ENCODE results near the gene BRWD1.

Gene BRWD1

DNA sequence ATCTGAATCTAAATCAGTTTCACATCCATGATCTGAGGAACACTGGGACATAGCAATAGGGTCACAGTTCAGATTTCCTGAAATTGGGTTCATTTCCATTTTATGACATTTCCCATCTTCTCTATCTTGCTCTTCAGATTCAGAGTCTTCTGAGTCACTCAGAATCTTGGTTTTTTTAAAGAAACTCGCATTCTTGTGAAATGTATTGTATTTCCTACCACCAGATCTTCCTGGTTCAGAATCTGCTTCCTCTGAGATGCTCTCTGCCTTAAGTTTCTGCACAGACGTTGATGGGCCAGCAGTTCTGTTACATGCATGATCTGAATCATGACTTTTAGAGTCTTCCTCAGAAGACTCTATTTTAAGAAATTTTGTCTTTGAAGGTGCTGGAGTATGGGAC lies 114.6 kb downstream of the BRWD1 start:
- TF ChIP-seq, protein P1, sequence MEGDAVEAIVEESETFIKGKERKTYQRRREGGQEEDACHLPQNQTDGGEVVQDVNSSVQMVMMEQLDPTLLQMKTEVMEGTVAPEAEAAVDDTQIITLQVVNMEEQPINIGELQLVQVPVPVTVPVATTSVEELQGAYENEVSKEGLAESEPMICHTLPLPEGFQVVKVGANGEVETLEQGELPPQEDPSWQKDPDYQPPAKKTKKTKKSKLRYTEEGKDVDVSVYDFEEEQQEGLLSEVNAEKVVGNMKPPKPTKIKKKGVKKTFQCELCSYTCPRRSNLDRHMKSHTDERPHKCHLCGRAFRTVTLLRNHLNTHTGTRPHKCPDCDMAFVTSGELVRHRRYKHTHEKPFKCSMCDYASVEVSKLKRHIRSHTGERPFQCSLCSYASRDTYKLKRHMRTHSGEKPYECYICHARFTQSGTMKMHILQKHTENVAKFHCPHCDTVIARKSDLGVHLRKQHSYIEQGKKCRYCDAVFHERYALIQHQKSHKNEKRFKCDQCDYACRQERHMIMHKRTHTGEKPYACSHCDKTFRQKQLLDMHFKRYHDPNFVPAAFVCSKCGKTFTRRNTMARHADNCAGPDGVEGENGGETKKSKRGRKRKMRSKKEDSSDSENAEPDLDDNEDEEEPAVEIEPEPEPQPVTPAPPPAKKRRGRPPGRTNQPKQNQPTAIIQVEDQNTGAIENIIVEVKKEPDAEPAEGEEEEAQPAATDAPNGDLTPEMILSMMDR (IDR thresholded peaks at IDR 0.05; ENCODE audit: low read length) = no peak
- TF ChIP-seq EZH2 (IDR thresholded peaks at IDR 0.05; ENCODE audit: borderline replicate concordance, low read length) = no peak
- no peaks in the 10 kb centered on the region for H3K79me2 ChIP-seq (ENCODE audit: insufficient read depth, low read length)

DNA sequence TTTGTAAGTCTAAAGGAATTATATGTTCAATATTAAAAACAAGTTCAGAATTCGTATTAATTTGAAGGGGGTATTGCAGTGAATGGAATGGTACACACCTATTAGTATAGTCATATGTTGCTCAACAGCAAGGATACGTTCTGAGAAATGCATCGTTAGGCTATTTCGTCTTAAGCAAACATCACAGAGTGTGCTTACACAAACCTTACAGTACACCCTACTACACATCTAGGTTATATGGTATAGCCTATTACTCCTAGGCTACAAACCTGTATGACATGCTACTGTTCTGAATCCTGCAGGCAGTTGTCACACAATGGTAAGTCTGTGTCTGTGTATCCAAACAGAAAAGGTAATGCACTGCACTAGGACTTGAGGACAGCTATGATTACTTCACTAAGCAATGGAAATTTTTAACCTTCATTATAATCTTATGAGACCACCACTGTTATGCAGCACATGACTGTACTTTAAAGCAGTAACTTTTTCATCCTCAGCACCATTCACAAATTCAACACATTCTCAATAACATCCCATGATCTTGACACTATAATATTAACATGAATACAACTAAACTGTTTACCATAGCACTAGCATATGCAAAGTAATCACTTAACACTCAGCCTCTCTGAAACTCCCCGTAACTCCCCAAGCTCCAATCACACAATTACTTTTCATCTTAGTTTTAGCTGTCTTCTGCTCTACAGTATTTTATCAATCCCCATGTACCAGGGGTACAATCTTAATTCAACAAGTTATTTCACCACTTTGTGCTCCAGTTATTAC lies 115.8 kb downstream of the BRWD1 start:
- H3K4me1 ChIP-seq (ENCODE audit: insufficient read depth, low read length, severe bottlenecking) = no peaks in the 10 kb centered on the region
- no peak overlapping the region for H3K4me2 ChIP-seq (ENCODE audit: low read length)
- no peak overlapping the region for H3K9ac ChIP-seq (ENCODE audit: low read length)
- no peaks in the 10 kb centered on the region for H3K9me3 ChIP-seq (ENCODE audit: low read length)
- no peak overlapping the region for H3K4me3 ChIP-seq (ENCODE audit: low read depth, low read length, poor library complexity, severe bottlenecking)
- H3K79me2 ChIP-seq (ENCODE audit: insufficient read depth, low read length) = no peaks in the 10 kb centered on the region
- no peaks in the 10 kb centered on the region for H4K20me1 ChIP-seq (ENCODE audit: insufficient read depth, low read length)
- H3K36me3 ChIP-seq (ENCODE audit: insufficient read depth, low read length) = peaks cover 99% of the 10 kb centered on the region
- H2AFZ ChIP-seq (ENCODE audit: low read length) = no peak overlapping the region
- no peaks in the 10 kb centered on the region for H3K9me2 ChIP-seq (ENCODE audit: low read depth, low read length)
- H3F3A ChIP-seq (ENCODE audit: insufficient read depth, low read length) = no peaks in the 10 kb centered on the region
- no peak overlapping the region for H3K27ac ChIP-seq (ENCODE audit: low read depth, low read length, poor library complexity, severe bottlenecking)
- TF ChIP-seq EZH2 (IDR thresholded peaks at IDR 0.05; ENCODE audit: borderline replicate concordance, low read length) = no peak
- TF ChIP-seq, protein P1 (IDR thresholded peaks at IDR 0.05; ENCODE audit: low read length) = no peak
- H3K27me3 ChIP-seq (ENCODE audit: insufficient read depth, low read length) = no peaks in the 10 kb centered on the region

More for the DNA sequence above, 114.6 kb downstream of the BRWD1 start:
- Histone ChIP-seq H3K4me2 (ENCODE audit: low read length) (no peak overlapping the region), H3K4me3 (ENCODE audit: low read depth, low read length, poor library complexity, severe bottlenecking) (no peak overlapping the region), H3K27ac (ENCODE audit: low read depth, low read length, poor library complexity, severe bottlenecking) (no peak overlapping the region), H3K9ac (ENCODE audit: low read length) (no peak overlapping the region), H3K4me1 (ENCODE audit: insufficient read depth, low read length, severe bottlenecking) (no peaks in the 10 kb centered on the region), H4K20me1 (ENCODE audit: insufficient read depth, low read length) (no peaks in the 10 kb centered on the region), H3K9me2 (ENCODE audit: low read depth, low read length) (no peaks in the 10 kb centered on the region), H2AFZ (ENCODE audit: low read length) (no peak overlapping the region), H3F3A (ENCODE audit: insufficient read depth, low read length) (no peaks in the 10 kb centered on the region), H3K27me3 (ENCODE audit: insufficient read depth, low read length) (no peaks in the 10 kb centered on the region), H3K9me3 (ENCODE audit: low read length) (no peaks in the 10 kb centered on the region), H3K36me3 (ENCODE audit: insufficient read depth, low read length) (peaks cover 94% of the 10 kb centered on the region)

DNA sequence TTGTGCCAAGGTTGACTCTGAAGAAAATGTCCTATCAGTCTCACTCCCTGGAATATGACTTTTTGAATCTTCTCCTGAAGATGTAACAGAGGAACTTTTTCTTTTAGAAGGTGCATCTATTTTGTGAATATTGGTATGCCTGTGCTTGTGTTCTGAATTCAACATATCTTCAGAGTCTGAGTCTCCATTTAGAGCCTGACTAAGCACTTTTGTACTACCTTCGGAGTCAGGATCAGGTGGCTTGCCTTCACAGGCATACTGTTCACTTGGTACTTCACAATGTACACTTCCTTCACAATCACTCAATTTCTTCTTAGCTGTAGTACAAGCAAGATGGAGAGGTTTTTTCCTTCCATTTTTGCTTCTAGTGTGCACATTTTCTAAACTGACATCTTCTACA lies 116.6 kb downstream of the BRWD1 start:
- no peaks in the 10 kb centered on the region for H3K27me3 ChIP-seq (ENCODE audit: insufficient read depth, low read length)
- TF ChIP-seq, protein P1 (IDR thresholded peaks at IDR 0.05; ENCODE audit: low read length) = no peak
- TF ChIP-seq EZH2 (IDR thresholded peaks at IDR 0.05; ENCODE audit: borderline replicate concordance, low read length) = no peak
- H3K27ac ChIP-seq (ENCODE audit: low read depth, low read length, poor library complexity, severe bottlenecking) = no peak overlapping the region
- H3K9ac ChIP-seq (ENCODE audit: low read length) = no peak overlapping the region
- no peaks in the 10 kb centered on the region for H3K9me2 ChIP-seq (ENCODE audit: low read depth, low read length)
- H3K9me3 ChIP-seq (ENCODE audit: low read length) = no peaks in the 10 kb centered on the region
- H3K4me3 ChIP-seq (ENCODE audit: low read depth, low read length, poor library complexity, severe bottlenecking) = no peak overlapping the region
- H3F3A ChIP-seq (ENCODE audit: insufficient read depth, low read length) = no peaks in the 10 kb centered on the region
- H3K4me2 ChIP-seq (ENCODE audit: low read length) = no peak overlapping the region
- peaks cover 99% of the 10 kb centered on the region for H3K36me3 ChIP-seq (ENCODE audit: insufficient read depth, low read length)
- no peak overlapping the region for H2AFZ ChIP-seq (ENCODE audit: low read length)
- H3K4me1 ChIP-seq (ENCODE audit: insufficient read depth, low read length, severe bottlenecking) = no peaks in the 10 kb centered on the region
- H3K79me2 ChIP-seq (ENCODE audit: insufficient read depth, low read length) = no peaks in the 10 kb centered on the region
- no peaks in the 10 kb centered on the region for H4K20me1 ChIP-seq (ENCODE audit: insufficient read depth, low read length)

Data from OCI-LY1 (cell line).